Gastrocnemius medialis (tissue), 4 donors: ENCODE measurements around the gene HOATZ. TPM values are rescaled to one million over a fixed set of nuclear protein-coding genes. Genes with fewer than 3 reads are reported as not detected.

Experiments
- ATAC-seq, 2 donors: fragments of 150-250 bp; one replicate each; pipeline ENCODE4 v1.9.1; 2016
- DNase-seq, 2 donors: peaks; one replicate each; pipeline ENCODE4 v3.0.0-alpha.2; 2019
- H3K27ac ChIP-seq, 4 donors: fragments of 200-600 bp; sonication (generic); 1 replicate in 1 of 4; 2 replicates in 3 of 4; pipeline ENCODE4 v1.5.1; 2016 to 2018; ENCODE audit warnings: mild to moderate bottlenecking in 2 of 4, moderate library complexity in 1 of 4
- H3K27me3 ChIP-seq, 3 donors: fragments of 200-600 bp; sonication (generic) in 2 of 3; 1 replicate in 1 of 3; 2 replicates in 2 of 3; pipeline versions ENCODE4 v1.5.1 to v1.6.0; 2016 to 2019; ENCODE audit warnings: mild to moderate bottlenecking in 1 of 3, moderate library complexity in 1 of 3
- H3K36me3 ChIP-seq, 2 donors: fragments of 200-600 bp; sonication (generic) in 1 of 2; one replicate each; pipeline ENCODE4 v1.5.1; 2017 to 2018
- H3K4me1 ChIP-seq, 2 donors: fragments of 200-600 bp; sonication (generic) in 1 of 2; one replicate each; pipeline ENCODE4 v1.5.1; 2016 to 2017; ENCODE audit warnings: mild to moderate bottlenecking in 2 of 2
- H3K4me3 ChIP-seq, 4 donors: fragments of 200-600 bp; sonication (generic) in 3 of 4; 1 replicate in 1 of 4; 2 replicates in 3 of 4; pipeline ENCODE4 v1.5.1; 2016 to 2019; ENCODE audit warnings: mild to moderate bottlenecking in 2 of 4
- H3K9me3 ChIP-seq, 3 donors: fragments of 200-600 bp; sonication (generic) in 2 of 3; 1 replicate in 1 of 3; 2 replicates in 2 of 3; pipeline ENCODE4 v1.5.1; 2016 to 2019
- CTCF ChIP-seq, 5 experiments: fragments of 450-650 bp in 3 of 5; fragments of 200-600 bp in 2 of 5; sonication (generic) in 2 of 5; IDR thresholded peaks in 4 of 5; conservative IDR thresholded peaks in 1 of 5; 1 replicate in 4 of 5; 2 replicates in 1 of 5; pipeline ENCODE4 v1.5.1; 2016 to 2019; ENCODE audit warnings: antibody characterized with exemption in 5 of 5, mild to moderate bottlenecking in 3 of 5, moderate library complexity in 3 of 5
- POLR2A ChIP-seq, 2 donors: fragments of 450-650 bp; IDR thresholded peaks; one replicate each; pipeline ENCODE4 v1.6.1; 2017; ENCODE audit warnings: antibody characterized with exemption in 2 of 2, mild to moderate bottlenecking in 2 of 2, moderate library complexity in 2 of 2
- in situ Hi-C, 4 donors: fragments of 200-750 bp; cut with MboI; loops; one replicate each; pipeline versions ENCODE4 v1.15.0 to v1.8.0; 2017; ENCODE audit warnings: low sequenced_read_pairs in 4 of 4
- intact Hi-C: fragments of 100-400 bp; cut with DNase I; formaldehyde crosslinking; loops from one replicate; pipeline ENCODE4 v1.15.1; 2023; ENCODE audit warnings: low total_unique reads
- total RNA-seq, 4 donors: library from RNA; depleted of rRNA; stranded (reverse); fragments of >200 nt; gene quantifications; one replicate each; pipeline versions ENCODE4 v1.1.0 to v1.2.3, GENCODE V29; 2016

The HOATZ gene
- total RNA-seq, 4 donors from 2014 or later, result not detected

GRCh38 chr11:111542606-111543275 is 28.2 kb downstream of the HOATZ start:
- intact Hi-C loops, result no loop called here
- no peaks in the 10 kb centered on the region for H3K27me3 ChIP-seq
- ATAC-seq (no peak), DNase-seq (no peak)
- in situ Hi-C loops, result no loop called here
- H3K4me1 ChIP-seq, result peaks cover 10 to 30% of the 10 kb centered on the region in 2 donors
- TF ChIP-seq CTCF (IDR thresholded peaks at IDR 0.05 in 4 of 5, conservative IDR thresholded peaks at IDR 0.05 in 1 of 5) (no peak), POLR2A (IDR thresholded peaks at IDR 0.05) (no peak)
- no peaks in the 10 kb centered on the region for H3K9me3 ChIP-seq
- no peak overlapping the region for H3K27ac ChIP-seq
- H3K4me3 ChIP-seq, result no peak overlapping the region
- H3K36me3 ChIP-seq, result no peaks in the 10 kb centered on the region

- no peak for DNase-seq
- peaks cover 14 to 16% of the 10 kb centered on the region in 2 donors for H3K4me1 ChIP-seq
- H3K4me3 ChIP-seq, result no peak overlapping the region
- TF ChIP-seq CTCF (IDR thresholded peaks at IDR 0.05 in 4 of 5, conservative IDR thresholded peaks at IDR 0.05 in 1 of 5), result no peak
- TF ChIP-seq POLR2A (IDR thresholded peaks at IDR 0.05), result no peak
- in situ Hi-C loops, result no loop called here
- H3K27me3 ChIP-seq, result no peaks in the 10 kb centered on the region
- H3K9me3 ChIP-seq, result no peaks in the 10 kb centered on the region
- no peak for ATAC-seq
- H3K36me3 ChIP-seq, result no peaks in the 10 kb centered on the region
- intact Hi-C loops, result no loop called here
- H3K27ac ChIP-seq, result no peak overlapping the region
These were observed 33.9 kb downstream of the HOATZ start for GRCh38 chr11:111548525-111548924.

- ATAC-seq (no peak), DNase-seq (no peak)
- H3K27me3 ChIP-seq, result no peaks in the 10 kb centered on the region
- no peaks in the 10 kb centered on the region for H3K9me3 ChIP-seq
- peaks cover 14 to 16% of the 10 kb centered on the region in 2 donors for H3K4me1 ChIP-seq
- H3K27ac ChIP-seq, result no peak overlapping the region
- H3K36me3 ChIP-seq, result no peaks in the 10 kb centered on the region
- in situ Hi-C loops, result no loop called here
- H3K4me3 ChIP-seq, result no peak overlapping the region
- no peak for TF ChIP-seq POLR2A (IDR thresholded peaks at IDR 0.05)
- TF ChIP-seq CTCF (IDR thresholded peaks at IDR 0.05 in 4 of 5, conservative IDR thresholded peaks at IDR 0.05 in 1 of 5), result no peak
- intact Hi-C loops, result no loop called here
These were observed 34.8 kb downstream of the HOATZ start for GRCh38 chr11:111549196-111549868.

- TF ChIP-seq CTCF (IDR thresholded peaks at IDR 0.05 in 4 of 5, conservative IDR thresholded peaks at IDR 0.05 in 1 of 5) (no peak), POLR2A (IDR thresholded peaks at IDR 0.05) (no peak)
- in situ Hi-C loops, result no loop called here
- H3K4me3 ChIP-seq, result no peak overlapping the region
- H3K36me3 ChIP-seq, result no peaks in the 10 kb centered on the region
- ATAC-seq, result no peak
- H3K27ac ChIP-seq, result no peak overlapping the region
- no peaks in the 10 kb centered on the region for H3K27me3 ChIP-seq
- no peaks in the 10 kb centered on the region for H3K9me3 ChIP-seq
- H3K4me1 ChIP-seq, result peaks cover 14 to 16% of the 10 kb centered on the region in 2 donors
- intact Hi-C loops, result no loop called here
- DNase-seq, result no peak
These were observed 35.3 kb downstream of the HOATZ start for GRCh38 chr11:111549869-111550203.
